Measurements from ENCODE around the gene FGFR2. TPM values are rescaled to one million over a fixed set of nuclear protein-coding genes. Genes with fewer than 3 reads are reported as not detected.

FGFR2 gene
- total RNA-seq, 1 donor from 2014 or later, result 58.4 TPM

GRCh38 chr10:121615836-121616235 lies 17.6 kb upstream of the FGFR2 start:
- peaks cover 2% of the 10 kb centered on the region for H3K36me3 Mint-ChIP-seq (ENCODE audit: low read depth)
- no peak for DNase-seq (ENCODE audit: low read depth, low spot score)
- no peak overlapping the region for H3K27ac Mint-ChIP-seq (ENCODE audit: unreplicated experiment)
- H3K4me3 Mint-ChIP-seq, result no peak overlapping the region
- no peaks in the 10 kb centered on the region for H3K27me3 Mint-ChIP-seq (ENCODE audit: low read depth)
- peaks cover 23% of the 10 kb centered on the region for H3K4me1 Mint-ChIP-seq
- no peak for TF ChIP-seq CTCF (conservative IDR thresholded peaks at IDR 0.05)
- peaks cover 7% of the 10 kb centered on the region for H3K9me3 Mint-ChIP-seq

DNA sequence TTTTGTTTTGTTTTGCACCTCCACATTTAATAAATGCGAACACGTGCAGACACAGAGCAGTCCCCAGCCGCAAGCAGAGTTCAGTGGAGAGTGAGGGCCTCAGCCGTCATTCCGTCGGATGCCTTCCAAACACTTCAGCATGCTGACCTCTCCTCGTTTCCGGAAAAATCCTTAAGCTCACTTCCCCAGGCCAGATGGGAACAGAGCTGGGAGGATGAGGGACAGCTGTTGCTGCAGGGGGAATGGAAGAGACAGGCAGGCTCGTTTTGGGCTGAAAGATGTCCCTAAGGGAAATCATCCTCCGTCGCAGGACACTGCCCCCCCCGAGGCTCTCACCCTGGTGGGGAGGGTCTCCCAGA lies 17.2 kb upstream of the FGFR2 start:
- H3K36me3 Mint-ChIP-seq (ENCODE audit: low read depth), result peaks cover 2% of the 10 kb centered on the region
- H3K27ac Mint-ChIP-seq (ENCODE audit: unreplicated experiment), result peak overlapping the region; percentile 48
- no peak for TF ChIP-seq CTCF (conservative IDR thresholded peaks at IDR 0.05)
- H3K4me1 Mint-ChIP-seq, result peaks cover 24% of the 10 kb centered on the region
- H3K9me3 Mint-ChIP-seq, result peaks cover 7% of the 10 kb centered on the region
- DNase-seq (ENCODE audit: low read depth, low spot score), result no peak
- no peak overlapping the region for H3K4me3 Mint-ChIP-seq
- no peaks in the 10 kb centered on the region for H3K27me3 Mint-ChIP-seq (ENCODE audit: low read depth)

DNA sequence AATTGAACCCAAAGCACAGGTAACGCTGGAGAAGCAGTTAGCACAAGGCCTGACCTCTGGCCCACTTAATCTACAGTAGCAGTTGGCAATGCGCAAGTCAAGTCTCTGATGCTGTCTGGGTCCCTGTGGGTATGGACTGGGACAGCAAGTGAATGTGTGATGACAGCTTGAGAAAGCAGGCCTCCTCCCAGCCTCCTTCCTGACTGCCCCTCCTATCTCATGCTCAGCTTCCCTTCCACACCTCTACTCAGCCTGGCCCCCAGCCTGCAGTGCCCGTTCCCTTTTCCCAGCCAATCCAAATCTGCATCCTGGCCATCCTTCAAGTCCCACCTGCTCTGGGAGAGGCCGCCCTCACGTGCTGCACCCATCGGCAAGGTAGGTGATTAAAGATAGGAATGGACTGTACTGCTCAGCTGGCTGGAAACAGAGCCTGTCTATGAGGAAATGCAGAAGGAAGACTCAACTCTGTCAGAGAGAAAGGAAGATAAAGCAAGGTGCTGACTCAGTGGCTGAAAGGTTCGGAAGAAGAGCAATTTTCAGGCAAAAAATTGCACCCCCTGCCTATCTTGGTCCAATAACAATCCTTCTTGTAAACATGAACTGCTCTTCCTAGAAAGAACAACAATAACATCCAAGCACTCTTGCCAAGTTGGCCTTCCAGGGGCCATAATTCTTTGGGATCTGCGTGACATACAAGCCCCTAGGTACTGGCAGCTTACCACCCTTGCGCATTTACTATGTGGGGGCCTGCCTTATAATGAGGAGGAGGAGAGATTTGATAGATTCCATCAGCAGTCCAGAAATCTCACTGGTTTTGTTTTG lies 16.6 kb upstream of the FGFR2 start:
- Mint-ChIP-seq H3K4me1 (peaks cover 29% of the 10 kb centered on the region), H3K9me3 (peaks cover 7% of the 10 kb centered on the region), H3K4me3 (no peak overlapping the region), H3K27me3 (ENCODE audit: low read depth) (peaks cover 4% of the 10 kb centered on the region), H3K36me3 (ENCODE audit: low read depth) (peaks cover 2% of the 10 kb centered on the region), H3K27ac (ENCODE audit: unreplicated experiment) (peak overlapping the region; percentile 5)
- TF ChIP-seq CTCF (conservative IDR thresholded peaks at IDR 0.05), result no peak
- no peak for DNase-seq (ENCODE audit: low read depth, low spot score)

DNA sequence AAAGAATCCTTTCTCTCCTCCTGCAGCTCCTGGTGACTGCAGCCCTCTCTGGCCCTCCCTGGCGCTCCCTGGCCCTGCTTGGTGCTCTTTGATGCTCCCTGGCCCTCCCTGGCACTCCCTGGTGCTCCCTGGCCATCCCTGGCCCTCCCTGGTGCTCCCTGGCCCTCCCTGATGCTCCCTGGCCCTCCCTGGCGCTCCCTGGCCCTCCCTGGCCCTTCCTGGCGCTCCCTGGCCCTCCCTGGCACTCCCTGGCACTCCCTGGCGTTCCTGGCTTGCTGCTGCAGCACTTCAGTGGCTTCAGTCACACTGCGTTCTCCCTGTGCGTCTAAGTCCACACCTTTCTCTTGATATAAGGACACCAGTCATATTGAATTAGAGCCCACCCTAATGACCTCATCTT lies 15.2 kb upstream of the FGFR2 start:
- Mint-ChIP-seq H3K9me3 (peaks cover 2% of the 10 kb centered on the region), H3K27me3 (ENCODE audit: low read depth) (peaks cover 4% of the 10 kb centered on the region), H3K4me3 (no peak overlapping the region), H3K36me3 (ENCODE audit: low read depth) (peaks cover 1% of the 10 kb centered on the region), H3K27ac (ENCODE audit: unreplicated experiment) (no peak overlapping the region), H3K4me1 (peaks cover 30% of the 10 kb centered on the region)
- TF ChIP-seq CTCF (conservative IDR thresholded peaks at IDR 0.05), result no peak
- no peak for DNase-seq (ENCODE audit: low read depth, low spot score)

- no peak for TF ChIP-seq CTCF (conservative IDR thresholded peaks at IDR 0.05)
- H3K4me1 Mint-ChIP-seq, result peaks cover 27% of the 10 kb centered on the region
- DNase-seq (ENCODE audit: low read depth, low spot score), result no peak
- no peaks in the 10 kb centered on the region for H3K36me3 Mint-ChIP-seq (ENCODE audit: low read depth)
- H3K9me3 Mint-ChIP-seq, result no peaks in the 10 kb centered on the region
- H3K27me3 Mint-ChIP-seq (ENCODE audit: low read depth), result peaks cover 6% of the 10 kb centered on the region
- H3K4me3 Mint-ChIP-seq, result no peak overlapping the region
- no peak overlapping the region for H3K27ac Mint-ChIP-seq (ENCODE audit: unreplicated experiment)
Observed at GRCh38 chr10:121611393-121612159, 13.3 kb upstream of the FGFR2 start.

All from neural crest cell (in vitro differentiated cells).